ENCODE results near the gene BCL7A. TPM values are rescaled to one million over a fixed set of nuclear protein-coding genes. Genes with fewer than 3 reads are reported as not detected.

Gene BCL7A
- total RNA-seq, 1 experiment from 2014 or later = 18.2 TPM

DNA sequence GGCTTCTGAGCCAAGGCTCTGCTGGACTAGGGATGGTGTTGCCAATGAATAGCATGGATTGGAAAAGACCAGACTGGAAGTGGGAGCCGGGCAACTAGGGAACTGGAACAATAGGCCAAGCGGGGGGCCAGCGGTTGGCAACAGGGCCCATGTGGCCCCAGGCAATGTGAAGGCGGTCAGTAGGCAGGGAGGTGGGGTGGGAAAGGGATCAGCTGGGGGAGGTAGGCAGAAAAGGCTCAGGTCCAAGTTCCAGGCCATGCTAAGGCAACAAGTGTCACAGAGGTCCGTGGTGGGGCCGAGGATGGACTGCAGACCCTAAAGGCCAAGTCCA lies 42.0 kb downstream of the BCL7A start:
- no peaks in the 10 kb centered on the region for H3K79me2 ChIP-seq (ENCODE audit: insufficient read depth, low read length)
- peak overlapping the region in 1 of 2 experiments; percentile 83; a peak in 2 of 5 replicates for H3K4me3 Mint-ChIP-seq

More for the DNA sequence above, 42.0 kb downstream of the BCL7A start:
- H4K8ac ChIP-seq (replicated peaks; ENCODE audit: insufficient read length, low read depth, low read length) = no peak overlapping the region
- H3K4ac ChIP-seq (ENCODE audit: low read depth, low read length) = no peak overlapping the region
- H3K27ac ChIP-seq (ENCODE audit: insufficient read length, low read depth, low read length) = no peak overlapping the region
- no peak overlapping the region for H2BK15ac ChIP-seq (ENCODE audit: low read depth, low read length)
- H2BK12ac ChIP-seq (ENCODE audit: insufficient read length, low read depth, low read length) = peak overlapping the region; percentile 55
- no peaks in the 10 kb centered on the region for H3K9me3 ChIP-seq (ENCODE audit: control insufficient read depth, low read depth, low read length)
- DNase-seq = peak; percentile 80
- H3K23me2 ChIP-seq (ENCODE audit: insufficient read length, low read depth, low read length, poor library complexity, severe bottlenecking) = peaks cover 8% of the 10 kb centered on the region
- no peak overlapping the region for H2BK20ac ChIP-seq (ENCODE audit: low read depth, low read length, poor library complexity, severe bottlenecking)
- H2AK5ac ChIP-seq (ENCODE audit: insufficient read length, low read length) = no peak overlapping the region
- no peak overlapping the region for H3K56ac ChIP-seq (ENCODE audit: insufficient read length, low read depth, low read length)
- no peak overlapping the region for H4K5ac ChIP-seq (ENCODE audit: insufficient read length, low read depth, low read length)
- no peaks in the 10 kb centered on the region; the same call in 1 of the 2 replicates for H3K4me1 ChIP-seq (ENCODE audit: insufficient read depth, low read length)
- peak overlapping the region; percentile 55 for H3K4me2 ChIP-seq (ENCODE audit: insufficient read depth, insufficient read length, low read length)
- H2AFZ ChIP-seq (ENCODE audit: low read length) = no peak overlapping the region
- H2BK5ac ChIP-seq (ENCODE audit: insufficient read length, low read length) = no peak overlapping the region
- no peak overlapping the region for H3T11ph ChIP-seq (ENCODE audit: low read length)
- H3K27me3 Mint-ChIP-seq (ENCODE audit: low read depth) = no peaks in the 10 kb centered on the region
- H4K20me1 ChIP-seq (ENCODE audit: control insufficient read depth, insufficient read depth, insufficient read length) = no peaks in the 10 kb centered on the region
- no CpG with 5 or more reads among the region's 6 CpGs for whole genome bisulfite sequencing (ENCODE audit: extremely low coverage, insufficient read length, low lambda C conversion rate)
- TF ChIP-seq CTCF (conservative IDR thresholded peaks at IDR 0.05) = no peak
- no peaks in the 10 kb centered on the region for H3K27me3 ChIP-seq (ENCODE audit: insufficient read depth, low read length)
- H3K79me1 ChIP-seq (ENCODE audit: insufficient read depth, low read depth, low read length, poor library complexity, severe bottlenecking) = no peaks in the 10 kb centered on the region
- H2BK120ac ChIP-seq (ENCODE audit: low read depth, low read length, poor library complexity, severe bottlenecking) = no peak overlapping the region
- H3K18ac ChIP-seq (ENCODE audit: insufficient read length, low read depth, low read length) = peak overlapping the region; percentile 18
- no peak overlapping the region for H3K9ac ChIP-seq (ENCODE audit: extremely low read depth, insufficient read length, low read length)
- H3K14ac ChIP-seq (ENCODE audit: insufficient read depth, low read length) = no peak overlapping the region; the same call in 1 of the 2 replicates
- peaks cover 20 to 46% (median 35%) of the 10 kb centered on the region in 3 experiments; a peak in 6 of 7 replicates for H3K36me3 Mint-ChIP-seq (ENCODE audit: insufficient read depth in 1 of 3, low read depth in 3 of 3)
- H3K9me3 Mint-ChIP-seq = no peaks in the 10 kb centered on the region; a peak in 1 of 5 replicates
- no peak overlapping the region for H4K91ac ChIP-seq (ENCODE audit: insufficient read length, low read depth, low read length)
- H3K23ac ChIP-seq (ENCODE audit: insufficient read length, low read depth, low read length) = no peak overlapping the region
- peaks cover 25 to 30% of the 10 kb centered on the region in 2 experiments for H3K4me1 Mint-ChIP-seq
- H3K27ac Mint-ChIP-seq = peak overlapping the region; percentile 80 to 97 (median 94); a peak in 6 of 7 replicates

All from H9 (cell line).